B cell (primary cell): ENCODE data around the gene AGT.

Experiments
- CTCF ChIP-seq: fragments of 200-600 bp; IDR thresholded peaks from one replicate; pipeline ENCODE4 v1.8.0; 2022; ENCODE audit warnings: antibody characterized with exemption, mild to moderate bottlenecking
- EZH2 ChIP-seq: IDR thresholded peaks from 2 replicates; pipeline ENCODE4 v1.6.1; 2012; ENCODE audit warnings: borderline replicate concordance, low read depth, mild to moderate bottlenecking, moderate library complexity, low read length; ENCODE audit not compliant: insufficient read depth, poor library complexity, severe bottlenecking

GRCh38 chr1:230693221-230693620, 20.7 kb downstream of the AGT start:
- TF ChIP-seq EZH2: no peak
- no peak for TF ChIP-seq CTCF
